ENCODE data around the gene ST7L. TPM values are rescaled to one million over a fixed set of nuclear protein-coding genes. Genes with fewer than 3 reads are reported as not detected.

Gene ST7L
- total RNA-seq, 2 experiments from 2014 or later = 25.5 to 29.8 TPM

DNA sequence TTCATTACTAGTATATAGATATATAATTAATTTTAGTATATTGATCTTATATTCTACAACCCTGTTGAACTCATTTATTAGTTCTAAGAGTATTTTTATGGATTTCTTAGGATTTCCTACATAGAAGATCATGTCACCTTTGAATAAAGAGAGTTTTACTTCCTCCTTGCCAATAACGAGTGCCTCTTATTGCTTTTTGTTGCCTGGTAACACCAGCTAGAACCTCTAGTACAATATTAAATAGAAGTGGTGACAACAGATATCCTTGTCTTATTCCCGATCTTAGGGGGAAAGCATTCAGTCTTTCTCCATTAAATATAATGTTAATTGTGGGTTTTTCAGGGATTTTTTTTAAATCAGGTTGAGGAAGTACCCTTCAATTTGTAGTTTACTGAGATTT is 69.4 kb downstream of the ST7L start:
- ATAC-seq (ENCODE audit: poor library complexity) = no peak
- Histone ChIP-seq H3K4me1 (ENCODE audit: insufficient read depth, low read length) (no peaks in the 10 kb centered on the region), H3K4me3 (ENCODE audit: low read length) (no peak overlapping the region), H3K36me3 (ENCODE audit: insufficient read depth, low read length) (peaks cover 4% of the 10 kb centered on the region), H3K27ac (ENCODE audit: low read depth in 1 of 2, low read length in 2 of 2) (no peak overlapping the region), H3K9me3 (ENCODE audit: control insufficient read depth in 1 of 2, insufficient read depth in 1 of 2, low read length in 2 of 2) (no peaks in the 10 kb centered on the region), H3K27me3 (ENCODE audit: control insufficient read depth in 1 of 2, insufficient read depth in 2 of 2, low read length in 2 of 2) (no peaks in the 10 kb centered on the region)
- peaks cover 25% of the 10 kb centered on the region for H3K36me3 Mint-ChIP-seq (ENCODE audit: low read depth)
- no peaks in the 10 kb centered on the region for H3K27me3 Mint-ChIP-seq
- H3K4me1 Mint-ChIP-seq (ENCODE audit: low read depth) = no peaks in the 10 kb centered on the region
- TF ChIP-seq, protein P1, sequence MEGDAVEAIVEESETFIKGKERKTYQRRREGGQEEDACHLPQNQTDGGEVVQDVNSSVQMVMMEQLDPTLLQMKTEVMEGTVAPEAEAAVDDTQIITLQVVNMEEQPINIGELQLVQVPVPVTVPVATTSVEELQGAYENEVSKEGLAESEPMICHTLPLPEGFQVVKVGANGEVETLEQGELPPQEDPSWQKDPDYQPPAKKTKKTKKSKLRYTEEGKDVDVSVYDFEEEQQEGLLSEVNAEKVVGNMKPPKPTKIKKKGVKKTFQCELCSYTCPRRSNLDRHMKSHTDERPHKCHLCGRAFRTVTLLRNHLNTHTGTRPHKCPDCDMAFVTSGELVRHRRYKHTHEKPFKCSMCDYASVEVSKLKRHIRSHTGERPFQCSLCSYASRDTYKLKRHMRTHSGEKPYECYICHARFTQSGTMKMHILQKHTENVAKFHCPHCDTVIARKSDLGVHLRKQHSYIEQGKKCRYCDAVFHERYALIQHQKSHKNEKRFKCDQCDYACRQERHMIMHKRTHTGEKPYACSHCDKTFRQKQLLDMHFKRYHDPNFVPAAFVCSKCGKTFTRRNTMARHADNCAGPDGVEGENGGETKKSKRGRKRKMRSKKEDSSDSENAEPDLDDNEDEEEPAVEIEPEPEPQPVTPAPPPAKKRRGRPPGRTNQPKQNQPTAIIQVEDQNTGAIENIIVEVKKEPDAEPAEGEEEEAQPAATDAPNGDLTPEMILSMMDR (IDR thresholded peaks at IDR 0.05) = no peak
- intact Hi-C loops (cut with DNase I, micrococcal nuclease) = no loop called here
- no peak for DNase-seq
- H3K27ac Mint-ChIP-seq = no peak overlapping the region
- CTCF ChIA-PET = no interaction called here
- H3K4me3 Mint-ChIP-seq = no peak overlapping the region
- H3K9me3 Mint-ChIP-seq = no peaks in the 10 kb centered on the region
- POLR2A ChIA-PET = no interaction called here

GRCh38 chr1:112548547-112548946 is 70.4 kb downstream of the ST7L start:
- Mint-ChIP-seq H3K9me3 (no peaks in the 10 kb centered on the region), H3K4me1 (ENCODE audit: low read depth) (no peaks in the 10 kb centered on the region), H3K27me3 (no peaks in the 10 kb centered on the region), H3K4me3 (no peak overlapping the region), H3K36me3 (ENCODE audit: low read depth) (peaks cover 25% of the 10 kb centered on the region), H3K27ac (no peak overlapping the region)
- H3K27ac ChIP-seq (ENCODE audit: low read depth in 1 of 2, low read length in 2 of 2) = no peak overlapping the region
- no peaks in the 10 kb centered on the region for H3K27me3 ChIP-seq (ENCODE audit: control insufficient read depth in 1 of 2, insufficient read depth in 2 of 2, low read length in 2 of 2)
- ChIA-PET POLR2A (no interaction called here), CTCF (no interaction called here)
- H3K4me3 ChIP-seq (ENCODE audit: low read length) = no peak overlapping the region
- DNase-seq (no peak), ATAC-seq (ENCODE audit: poor library complexity) (no peak)
- intact Hi-C loops (cut with DNase I, micrococcal nuclease) = no loop called here
- H3K36me3 ChIP-seq (ENCODE audit: insufficient read depth, low read length) = no peaks in the 10 kb centered on the region
- TF ChIP-seq, protein P1 (IDR thresholded peaks at IDR 0.05) = no peak
- no peaks in the 10 kb centered on the region for H3K4me1 ChIP-seq (ENCODE audit: insufficient read depth, low read length)
- H3K9me3 ChIP-seq (ENCODE audit: control insufficient read depth in 1 of 2, insufficient read depth in 1 of 2, low read length in 2 of 2) = no peaks in the 10 kb centered on the region

- Histone ChIP-seq H3K27me3 (ENCODE audit: control insufficient read depth in 1 of 2, insufficient read depth in 2 of 2, low read length in 2 of 2) (no peaks in the 10 kb centered on the region), H3K4me3 (ENCODE audit: low read length) (no peak overlapping the region), H3K4me1 (ENCODE audit: insufficient read depth, low read length) (no peaks in the 10 kb centered on the region), H3K36me3 (ENCODE audit: insufficient read depth, low read length) (no peaks in the 10 kb centered on the region), H3K27ac (ENCODE audit: low read depth in 1 of 2, low read length in 2 of 2) (no peak overlapping the region), H3K9me3 (ENCODE audit: control insufficient read depth in 1 of 2, insufficient read depth in 1 of 2, low read length in 2 of 2) (no peaks in the 10 kb centered on the region)
- no peak overlapping the region for H3K27ac Mint-ChIP-seq
- DNase-seq (no peak), ATAC-seq (ENCODE audit: poor library complexity) (no peak)
- intact Hi-C loops (cut with DNase I, micrococcal nuclease) = no loop called here
- no peaks in the 10 kb centered on the region for H3K27me3 Mint-ChIP-seq
- H3K36me3 Mint-ChIP-seq (ENCODE audit: low read depth) = peaks cover 33% of the 10 kb centered on the region
- POLR2A ChIA-PET = no interaction called here
- TF ChIP-seq, protein P1 (IDR thresholded peaks at IDR 0.05) = no peak
- H3K4me1 Mint-ChIP-seq (ENCODE audit: low read depth) = no peaks in the 10 kb centered on the region
- CTCF ChIA-PET = interaction anchor here (0.7 kb wide), 1 partner anchor 80 kb away, joined by 3 read pairs; no protein-coding TSS in a partner anchor
- no peak overlapping the region for H3K4me3 Mint-ChIP-seq
- H3K9me3 Mint-ChIP-seq = no peaks in the 10 kb centered on the region
These were observed 72.9 kb downstream of the ST7L start for GRCh38 chr1:112546076-112546475.

Data from CD4-positive, alpha-beta T cell (primary cell).